Lung (tissue), 12 donors: ENCODE results near the gene SLC39A13. TPM values are rescaled to one million over a fixed set of nuclear protein-coding genes. Genes with fewer than 3 reads are reported as not detected.

Experiments
- ATAC-seq: fragments of 200-7000 bp; cut with Tn5 transposase; one replicate; pipeline ENCODE4 v1.9.1; 2020; ENCODE audit warnings: moderate number of reproducible peaks; ENCODE audit not compliant: insufficient read depth, low FRiP score
- DNase-seq, 3 donors: peaks; one replicate each; pipeline ENCODE4 v3.0.0-alpha.2; 2013 to 2017
- H3K27ac ChIP-seq, 2 donors: one replicate each; pipeline ENCODE4 v1.5.1; 2013; ENCODE audit warnings: mild to moderate bottlenecking in 2 of 2, moderate library complexity in 2 of 2, control low read depth in 1 of 2, inconsistent platforms in 1 of 2, low read depth in 1 of 2, low read length in 1 of 2
- H3K27me3 ChIP-seq, 3 donors: one replicate each; pipeline ENCODE4 v1.5.1; 2013; ENCODE audit warnings: low read length in 2 of 3; ENCODE audit not compliant: control insufficient read depth in 3 of 3, insufficient read depth in 3 of 3
- H3K36me3 ChIP-seq, 4 donors: one replicate each; pipeline ENCODE4 v1.5.1; 2013; ENCODE audit warnings: low read length in 4 of 4, mild to moderate bottlenecking in 1 of 4, moderate library complexity in 1 of 4; ENCODE audit not compliant: control insufficient read depth in 4 of 4, insufficient read depth in 4 of 4
- H3K4me1 ChIP-seq, 5 donors: one replicate each; pipeline ENCODE4 v1.5.1; 2013; ENCODE audit warnings: low read length in 5 of 5, mild to moderate bottlenecking in 2 of 5, moderate library complexity in 1 of 5; ENCODE audit not compliant: control insufficient read depth in 5 of 5, insufficient read depth in 5 of 5
- H3K4me3 ChIP-seq: one replicate; pipeline ENCODE4 v1.5.1; 2013; ENCODE audit warnings: mild to moderate bottlenecking, control low read depth, moderate library complexity
- H3K9ac ChIP-seq, 2 donors: one replicate each; pipeline ENCODE4 v1.5.1; 2013; ENCODE audit warnings: low read length in 2 of 2, control low read depth in 1 of 2; ENCODE audit not compliant: insufficient read depth in 1 of 2
- H3K9me3 ChIP-seq, 4 donors: one replicate each; pipeline ENCODE4 v1.5.1; 2013; ENCODE audit warnings: low read length in 3 of 4, mild to moderate bottlenecking in 1 of 4, moderate library complexity in 1 of 4; ENCODE audit not compliant: control insufficient read depth in 4 of 4, insufficient read depth in 3 of 4
- WGBS, 2 donors: extraction: QIAGEN DNeasy Blood & Tissue Kit; methylation state at CpG; one replicate each; pipeline ENCODE4 v1.1.7; 2013; 5-methylcytosine and 5-hydroxymethylcytosine counted together
- polyA plus RNA-seq, 2 donors: library from polyadenylated mRNA; stranded (reverse); fragments of 200-250 nt; gene quantifications; one replicate each; pipeline ENCODE4 v1.2.1, GENCODE V29; 2013
- total RNA-seq, 2 donors: library from RNA; depleted of rRNA in 1 of 2; stranded (reverse); fragments of >200 nt in 1 of 2; gene quantifications; one replicate each; pipeline ENCODE4 v1.2.1, GENCODE V29; 2014 to 2021
- TF ChIP-seq, protein P1 (sequence below): IDR thresholded peaks from 2 replicates; pipeline ENCODE4 v1.5.1; 2012; ENCODE audit warnings: mild to moderate bottlenecking; ENCODE audit errors: control extremely low read depth, extremely low read depth
- donor health status: control.
- donor health status: control.
- donor health status: Bipolar disorder and iron deficiency.
- donor health status: healthy.
- donor health status: DM: yes; HTN: yes; CAD: no.

The SLC39A13 gene
- total and polyA plus RNA-seq, 4 donors, result 31.8 to 83.8 (median 74.8) TPM

DNA sequence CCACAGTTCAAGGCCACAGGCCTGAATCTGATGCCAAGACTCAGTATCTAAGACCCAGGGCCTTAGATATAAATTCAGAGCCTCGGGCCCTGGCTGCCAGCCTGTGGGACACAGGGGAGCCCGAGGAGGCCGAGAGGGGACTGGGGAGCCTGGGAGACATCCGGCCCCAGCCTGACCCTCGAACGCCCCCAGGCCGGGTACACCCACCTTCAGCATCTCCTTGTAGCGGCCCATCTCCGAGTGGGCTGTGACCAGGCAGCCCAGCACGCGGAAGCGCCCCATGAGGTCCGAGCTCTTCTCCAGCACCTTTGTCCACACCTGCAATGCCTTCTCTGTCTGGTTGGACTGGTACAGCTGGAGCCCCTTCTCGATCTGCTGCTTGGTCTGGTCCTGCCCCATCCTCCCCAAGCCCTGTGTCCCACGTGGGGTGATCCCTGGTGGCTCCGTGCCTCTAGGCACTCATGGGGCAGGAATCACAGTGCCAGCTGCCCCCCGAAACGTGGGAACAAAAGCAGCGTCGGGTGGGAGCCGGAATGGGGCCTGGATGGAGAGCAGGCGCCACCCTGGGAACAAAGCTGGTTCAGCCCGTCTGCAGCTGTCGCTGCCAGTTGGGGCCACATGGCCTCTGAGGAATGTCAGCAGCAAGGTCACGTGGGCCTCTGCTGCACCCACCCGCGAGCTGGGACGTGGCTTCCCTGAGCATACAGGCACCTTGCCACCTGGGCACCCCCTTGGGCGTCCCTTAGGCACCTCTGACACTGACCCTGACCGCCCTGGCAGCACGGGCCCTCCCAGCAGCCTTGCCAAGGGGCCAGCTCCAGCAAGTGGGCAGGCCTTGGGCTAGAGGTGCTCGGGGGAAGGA lies 40.4 kb downstream of the SLC39A13 start, which contains the start of gene RAPSN:
RAPSN (minus strand) TSS at position 571 of the 862 bp plus-strand sequence; CDS start at position 399, 172 bp downstream.
- Histone ChIP-seq H3K9me3 (peaks cover 0 to 3% (median 0%) of the 10 kb centered on the region in 4 donors), H3K27ac (no peak within 1 kb of the TSS), H3K27me3 (no peaks in the 10 kb centered on the region), H3K4me1 (peaks cover 0 to 3% (median 0%) of the 10 kb centered on the region in 5 donors), H3K4me3 (no peak within 1 kb of the TSS), H3K9ac (no peak within 1 kb of the TSS), H3K36me3 (no peaks in the 10 kb centered on the region)
- WGBS, 2 donors, result 80 to 90% methylated on average over 32 of the region's 32 CpGs
- ATAC-seq, result no peak
- TF ChIP-seq, protein P1, sequence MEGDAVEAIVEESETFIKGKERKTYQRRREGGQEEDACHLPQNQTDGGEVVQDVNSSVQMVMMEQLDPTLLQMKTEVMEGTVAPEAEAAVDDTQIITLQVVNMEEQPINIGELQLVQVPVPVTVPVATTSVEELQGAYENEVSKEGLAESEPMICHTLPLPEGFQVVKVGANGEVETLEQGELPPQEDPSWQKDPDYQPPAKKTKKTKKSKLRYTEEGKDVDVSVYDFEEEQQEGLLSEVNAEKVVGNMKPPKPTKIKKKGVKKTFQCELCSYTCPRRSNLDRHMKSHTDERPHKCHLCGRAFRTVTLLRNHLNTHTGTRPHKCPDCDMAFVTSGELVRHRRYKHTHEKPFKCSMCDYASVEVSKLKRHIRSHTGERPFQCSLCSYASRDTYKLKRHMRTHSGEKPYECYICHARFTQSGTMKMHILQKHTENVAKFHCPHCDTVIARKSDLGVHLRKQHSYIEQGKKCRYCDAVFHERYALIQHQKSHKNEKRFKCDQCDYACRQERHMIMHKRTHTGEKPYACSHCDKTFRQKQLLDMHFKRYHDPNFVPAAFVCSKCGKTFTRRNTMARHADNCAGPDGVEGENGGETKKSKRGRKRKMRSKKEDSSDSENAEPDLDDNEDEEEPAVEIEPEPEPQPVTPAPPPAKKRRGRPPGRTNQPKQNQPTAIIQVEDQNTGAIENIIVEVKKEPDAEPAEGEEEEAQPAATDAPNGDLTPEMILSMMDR, result no peak
- no peak for DNase-seq

DNA sequence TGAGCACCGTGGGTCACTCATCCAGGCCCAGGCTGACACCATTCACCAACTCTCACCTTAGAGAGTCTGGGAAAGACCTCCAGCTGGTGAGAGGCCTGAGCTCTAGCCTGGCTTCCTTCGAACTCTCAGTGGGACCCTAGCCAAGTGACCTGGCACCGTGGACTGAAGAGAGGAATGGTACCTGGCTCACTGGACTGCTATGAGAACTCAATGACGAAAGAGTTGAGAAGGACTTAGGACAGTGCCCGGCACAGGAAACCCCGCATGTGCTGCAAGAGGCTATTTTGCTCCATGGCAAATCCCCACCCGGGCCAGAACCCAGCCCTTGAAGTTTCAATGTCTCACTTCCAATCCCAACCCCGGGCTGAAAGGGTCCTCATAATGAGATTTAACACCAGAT lies 41.2 kb downstream of the SLC39A13 start:
- ATAC-seq (no peak), DNase-seq (no peak)
- Histone ChIP-seq H3K36me3 (no peaks in the 10 kb centered on the region), H3K9ac (no peak overlapping the region), H3K9me3 (peaks cover 0 to 3% (median 0%) of the 10 kb centered on the region in 4 donors), H3K27me3 (no peaks in the 10 kb centered on the region), H3K4me3 (no peak overlapping the region), H3K4me1 (peaks cover 0 to 3% (median 0%) of the 10 kb centered on the region in 5 donors), H3K27ac (no peak overlapping the region)
- WGBS, 2 donors, result 71 to 78% methylated on average over 8 of the region's 8 CpGs
- TF ChIP-seq, protein P1, result no peak

DNA sequence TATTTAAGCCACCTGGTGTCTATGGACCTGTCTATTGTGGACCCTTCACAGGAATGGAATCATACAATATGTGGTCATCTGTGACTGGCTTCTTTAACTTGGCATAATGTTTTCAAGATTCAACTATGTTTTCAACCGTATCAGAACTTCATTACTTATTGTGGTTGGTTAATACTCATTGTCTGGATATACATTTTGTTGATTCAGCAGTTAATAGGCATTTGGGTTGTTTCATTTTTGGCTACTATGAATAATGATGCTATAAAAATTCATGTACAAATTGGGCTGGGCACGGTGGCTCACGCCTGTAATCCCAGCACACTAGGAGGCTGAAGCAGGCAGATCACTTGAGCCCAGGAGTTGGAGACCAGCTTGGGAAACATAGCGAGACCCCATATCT lies 43.0 kb downstream of the SLC39A13 start:
- ATAC-seq, result no peak
- no peak overlapping the region for H3K27ac ChIP-seq
- H3K27me3 ChIP-seq, result no peaks in the 10 kb centered on the region
- no peak for DNase-seq
- peaks cover 0 to 3% (median 0%) of the 10 kb centered on the region in 4 donors for H3K9me3 ChIP-seq
- no peaks in the 10 kb centered on the region for H3K36me3 ChIP-seq
- no peak overlapping the region for H3K9ac ChIP-seq
- H3K4me1 ChIP-seq, result peaks cover 0 to 3% (median 0%) of the 10 kb centered on the region in 5 donors
- TF ChIP-seq, protein P1, result no peak
- H3K4me3 ChIP-seq, result no peak overlapping the region
- WGBS, 2 donors, result 86 to 90% methylated on average over 4 of the region's 4 CpGs
